A673 (cell line): ENCODE results near the gene GRXCR2. TPM values are rescaled to one million over a fixed set of nuclear protein-coding genes. Genes with fewer than 3 reads are reported as not detected.

Experiments used
- BruUV-seq: library from RNA; stranded (reverse); fragments of 400-500 nt; replicated peaks from 2 replicates; lab custom pipeline; 2021; lab: Mats Ljungman, UMichigan
- CTCF ChIA-PET: fragments of 300-600 bp; sonication (Branson Sonifier 250); formaldehyde crosslinking; loops from one replicate; lab custom pipeline; 2022; ENCODE audit warnings: antibody characterized with exemption; lab: Charles Lee
- POLR2A ChIA-PET: fragments of 300-600 bp; sonication (Branson Sonifier 250); formaldehyde crosslinking; loops from one replicate; lab custom pipeline; 2022; ENCODE audit warnings: antibody characterized with exemption; ENCODE audit not compliant: low non-redundant PET; lab: Charles Lee
- DNase-seq: peaks from one replicate; pipeline ENCODE4 v3.0.0-alpha.2; 2015; ENCODE audit warnings: low spot score
- H3K27ac ChIP-seq: fragments of 200-600 bp; sonication (generic); 2 replicates; pipeline ENCODE4 v1.5.1; 2016; ENCODE audit warnings: mixed run types, low read depth, mild to moderate bottlenecking, mixed read lengths, antibody characterized with exemption, low read length; ENCODE audit not compliant: poor library complexity, severe bottlenecking
- H3K27me3 ChIP-seq: fragments of 200-600 bp; sonication (generic); replicated peaks from 2 replicates; pipeline ENCODE4 v1.6.1; 2017; ENCODE audit warnings: mixed run types, low read depth, mild to moderate bottlenecking, mixed read lengths, antibody characterized with exemption, low read length; ENCODE audit not compliant: insufficient read depth, poor library complexity
- H3K36me3 ChIP-seq: fragments of 200-600 bp; sonication (generic); 2 replicates; pipeline ENCODE4 v1.6.1; 2016; ENCODE audit warnings: mixed run types, mild to moderate bottlenecking, mixed read lengths, antibody characterized with exemption, low read length; ENCODE audit not compliant: insufficient read depth, poor library complexity, severe bottlenecking
- H3K4me1 ChIP-seq: fragments of 200-600 bp; sonication (generic); 2 replicates; pipeline ENCODE4 v1.6.1; 2017; ENCODE audit warnings: mixed run types, mild to moderate bottlenecking, mixed read lengths, antibody characterized with exemption, low read length; ENCODE audit not compliant: insufficient read depth, poor library complexity, severe bottlenecking
- H3K4me3 ChIP-seq: fragments of 200-600 bp; sonication (generic); 2 replicates; pipeline ENCODE4 v1.5.1; 2016; ENCODE audit warnings: low read depth, mixed run types, mild to moderate bottlenecking, mixed read lengths, low read length; ENCODE audit not compliant: poor library complexity, severe bottlenecking
- H3K9me3 ChIP-seq: fragments of 200-600 bp; sonication (generic); 2 replicates; pipeline ENCODE4 v1.6.1; 2016; ENCODE audit warnings: mixed run types, low read depth, mild to moderate bottlenecking, mixed read lengths, antibody characterized with exemption, low read length; ENCODE audit not compliant: poor library complexity, severe bottlenecking
- CTCF ChIP-seq: fragments of 300-800, 200-600 bp; sonication (generic); conservative IDR thresholded peaks from 2 replicates; pipeline ENCODE4 v1.5.1; 2017; ENCODE audit warnings: low read depth, mild to moderate bottlenecking, antibody characterized with exemption, low read length, moderate library complexity, mixed read lengths
- EZH2 ChIP-seq: fragments of 200-600 bp; sonication (generic); IDR thresholded peaks from 2 replicates; pipeline ENCODE4 v1.6.1; 2017; ENCODE audit warnings: borderline replicate concordance, low read depth, mild to moderate bottlenecking, mixed read lengths, antibody characterized with exemption, low read length; ENCODE audit not compliant: poor library complexity, severe bottlenecking
- intact Hi-C: fragments of 100-400 bp; cut with micrococcal nuclease; formaldehyde crosslinking; loops from one replicate; pipeline ENCODE4 v1.10.0; 2022; ENCODE audit not compliant: unreplicated experiment
- total RNA-seq: library from RNA; stranded (reverse); gene quantifications from 2 replicates; pipeline ENCODE4 v1.2.3, GENCODE V29; 2021

Gene GRXCR2
- total RNA-seq, 1 experiment from 2014 or later = not detected

- TF ChIP-seq EZH2 = no peak
- TF ChIP-seq CTCF = no peak
- no peaks in the 10 kb centered on the region for H3K9me3 ChIP-seq
- no TSS peak for BruUV-seq
- POLR2A ChIA-PET = interaction anchor here (0.5 kb wide), 1 partner anchor 33 kb away, joined by 3 read pairs; no protein-coding TSS in a partner anchor
- no peak overlapping the region for H3K27ac ChIP-seq
- H3K4me1 ChIP-seq = peaks cover 3% of the 10 kb centered on the region
- no peak for DNase-seq
- H3K4me3 ChIP-seq = no peak overlapping the region
- CTCF ChIA-PET = interaction anchor here (1.0 to 2.1 kb wide), 4 partner anchors 115 to 1609 kb away, joined by 3 to 7 read pairs (median 4); no protein-coding TSS in a partner anchor
- peaks cover 29% of the 10 kb centered on the region for H3K36me3 ChIP-seq
- intact Hi-C loops = loop anchor here (5.0 kb wide), 2 partner anchors 116 to 131 kb away; no protein-coding TSS in a partner anchor
- no peaks in the 10 kb centered on the region for H3K27me3 ChIP-seq
Measured at GRCh38 chr5:145812877-145813276, 59.9 kb downstream of the GRXCR2 start.

- BruUV-seq = no TSS peak
- H3K4me1 ChIP-seq = peaks cover 11% of the 10 kb centered on the region
- DNase-seq = peak; percentile 65
- H3K27me3 ChIP-seq = no peaks in the 10 kb centered on the region
- CTCF ChIA-PET = interaction anchor here (0.7 to 2.1 kb wide), 7 partner anchors 12 to 1608 kb away, joined by 3 to 7 read pairs (median 3); no protein-coding TSS in a partner anchor
- intact Hi-C loops = loop anchor here (5.0 kb wide), 2 partner anchors 115 to 130 kb away; no protein-coding TSS in a partner anchor
- no peak overlapping the region for H3K27ac ChIP-seq
- no peak overlapping the region for H3K4me3 ChIP-seq
- TF ChIP-seq CTCF (peak; percentile 63), EZH2 (no peak)
- no peaks in the 10 kb centered on the region for H3K9me3 ChIP-seq
- POLR2A ChIA-PET = interaction anchor here (0.5 to 0.6 kb wide), 2 partner anchors 32 to 465 kb away, joined by 3 read pairs; no protein-coding TSS in a partner anchor
- peaks cover 23% of the 10 kb centered on the region for H3K36me3 ChIP-seq
Measured at GRCh38 chr5:145811834-145812625, 60.8 kb downstream of the GRXCR2 start.

Other genes with a start within 250 kb of the GRXCR2 start
- 50.2 and 55.8 TPM in 2 replicates for gene PRELID2, start 37.7 kb downstream of the GRXCR2 start, total RNA-seq
- gene SH3RF2, start 63.6 kb upstream of the GRXCR2 start, total RNA-seq = 21.1 and 22.9 TPM in 2 replicates
- gene PLAC8L1, start 232.6 kb upstream of the GRXCR2 start, total RNA-seq = 1.9 and 2.7 TPM in 2 replicates